NCI-H2029 treated with DMSO at 0.1 percent for 48 hours (cell line): Measurements from ENCODE around the gene DAO.
"Not testable (repeated sequence)": the region's sequence is repeated elsewhere in the genome, so short reads cannot be mapped to it uniquely, and the experiment has no call there.

Experiments
- DNase-seq: peaks from one replicate; lab custom pipeline; 2025; lab: John Stamatoyannopoulos, UW

DAO gene

GRCh38 chr12:108879615-108880254 is at the start of gene DAO:
Gene DAO (plus strand): TSS chr12:108880092. CDS start chr12:108885007, 4,915 bp downstream.
- no peak for DNase-seq

- DNase-seq, result no peak
Observed at GRCh38 chr12:108831309-108831991, 48.4 kb upstream of the DAO start.

GRCh38 chr12:108832208-108832607 is 47.7 kb upstream of the DAO start:
- DNase-seq, result no peak

GRCh38 chr12:108832730-108833354 is 47.0 kb upstream of the DAO start:
- no peak for DNase-seq

- no peak for DNase-seq
Observed at GRCh38 chr12:108833355-108833733, 46.5 kb upstream of the DAO start.

- no peak for DNase-seq
Observed at GRCh38 chr12:108833757-108834472, 46.0 kb upstream of the DAO start.

- DNase-seq, result no peak
Observed at GRCh38 chr12:108835860-108836634, 43.8 kb upstream of the DAO start.

GRCh38 chr12:108837239-108837638 is 42.7 kb upstream of the DAO start:
- DNase-seq, result no peak

GRCh38 chr12:108837680-108838079 is 42.2 kb upstream of the DAO start:
- no peak for DNase-seq

- DNase-seq, result peak; percentile 59
Observed at GRCh38 chr12:108838194-108839017, 41.5 kb upstream of the DAO start.

- no peak for DNase-seq
Observed at GRCh38 chr12:108839018-108839889, 40.6 kb upstream of the DAO start.

- DNase-seq, result no peak
Observed at GRCh38 chr12:108839890-108840230, 40.0 kb upstream of the DAO start.

GRCh38 chr12:108840605-108841332 is 39.1 kb upstream of the DAO start:
- DNase-seq, result no peak

GRCh38 chr12:108841825-108842224 is 38.1 kb upstream of the DAO start:
- not testable (repeated sequence) for DNase-seq

GRCh38 chr12:108842361-108842760 is 37.5 kb upstream of the DAO start:
- DNase-seq, result no peak

GRCh38 chr12:108843187-108843586 is 36.7 kb upstream of the DAO start:
- no peak for DNase-seq

- no peak for DNase-seq
Observed at GRCh38 chr12:108845696-108846095, 34.2 kb upstream of the DAO start.

- DNase-seq, result no peak
Observed at GRCh38 chr12:108846290-108846701, 33.6 kb upstream of the DAO start.

GRCh38 chr12:108847705-108848104 is 32.2 kb upstream of the DAO start:
- DNase-seq, result no peak
